ENCODE results near the gene B4GALT4. TPM values are rescaled to one million over a fixed set of nuclear protein-coding genes. Genes with fewer than 3 reads are reported as not detected.
"Not testable (repeated sequence)": the region's sequence is repeated elsewhere in the genome, so short reads cannot be mapped to it uniquely, and the experiment has no call there.

The B4GALT4 gene
- polyA plus RNA-seq, 2 of the 4 experiments (the other 2 are of a cell fraction), result 101 to 193 TPM

- Histone ChIP-seq H3K9me3 (no peaks in the 10 kb centered on the region), H3K4me2 (peak within 1 kb of the TSS; percentile 2; the same call in 1 of the 3 replicates), H3K4me3 (no peak within 1 kb of the TSS), H3K27ac (peak within 1 kb of the TSS; percentile 43 to 70; a peak in 4 of 6 replicates), H3K4me1 (peaks cover 54% of the 10 kb centered on the region)
- TF ChIP-seq RFX5 (IDR thresholded peaks at IDR 0.05), result no peak
- no peak for TF ChIP-seq ELK1 (IDR thresholded peaks at IDR 0.05; ENCODE audit: low read depth, low read length)
- TF ChIP-seq FOSL2 (IDR thresholded peaks at IDR 0.05), result no peak
- no peak for TF ChIP-seq FOSL2 (CRISPR knock-in tag; IDR thresholded peaks at IDR 0.05)
- TF ChIP-seq TP53 (CRISPR knock-in tag; IDR thresholded peaks at IDR 0.05), result no peak
- 84% methylated on average over 13 of the region's 13 CpGs for WGBS (ENCODE audit: missing lambda C conversion rate)
- peak in 1 of 2 experiments; percentile 51; a peak in 3 of 6 replicates for ATAC-seq
- ChIA-PET POLR2A (interaction anchor here (1.0 kb wide), 1 partner anchor 68 kb away, joined by 3 read pairs; the partner anchor contains the start of gene B4GALT4), CTCF (no interaction called here)
- FAIRE-seq, result no peak
- peak in 1 of 2 experiments; percentile 40 for DNase-seq (ENCODE audit: low read depth in 1 of 2, low spot score in 1 of 2)
Observed at GRCh38 chr3:119173325-119173724, 67.4 kb downstream of the B4GALT4 start, which contains the start of gene UPK1B. Gene UPK1B (plus strand): TSS chr3:119173598. CDS start chr3:119186742, 13,144 bp downstream.

- DNase-seq (ENCODE audit: low read depth in 1 of 2, low spot score in 1 of 2) (no peak), ATAC-seq (no peak), FAIRE-seq (no peak)
- TF ChIP-seq ESRRA (IDR thresholded peaks at IDR 0.05; ENCODE audit: borderline replicate concordance, low read length) (no peak), EHMT2 (IDR thresholded peaks at IDR 0.05; ENCODE audit: low read depth) (no peak), CTCF (IDR thresholded peaks at IDR 0.05) (no peak), RAD21 (conservative IDR thresholded peaks at IDR 0.05 in 1 of 2, IDR thresholded peaks at IDR 0.05 in 1 of 2) (no peak), ZC3H11A (IDR thresholded peaks at IDR 0.05) (no peak), GATA3 (IDR thresholded peaks at IDR 0.05; ENCODE audit: borderline replicate concordance) (no peak), EP300 (IDR thresholded peaks at IDR 0.05) (no peak), JUN (IDR thresholded peaks at IDR 0.05) (no peak), CEBPB (IDR thresholded peaks at IDR 0.05) (no peak), HMGXB4 (CRISPR knock-in tag; IDR thresholded peaks at IDR 0.05; ENCODE audit: borderline replicate concordance) (no peak), HOXB5 (CRISPR knock-in tag; IDR thresholded peaks at IDR 0.05) (no peak), JUNB (IDR thresholded peaks at IDR 0.05) (no peak), KDM5A (IDR thresholded peaks at IDR 0.05) (no peak), POLR2A (IDR thresholded peaks at IDR 0.05; ENCODE audit: low read length) (no peak), EHF (CRISPR knock-in tag; IDR thresholded peaks at IDR 0.05) (no peak), NR3C1 (IDR thresholded peaks at IDR 0.05) (no peak)
- H3K9me3 ChIP-seq, result no peaks in the 10 kb centered on the region
- H3K4me3 ChIP-seq, result no peak overlapping the region
- H3K27ac ChIP-seq, result peak overlapping the region in 1 of 2 experiments; percentile 68; a peak in 3 of 6 replicates
- CTCF ChIA-PET, result no interaction called here
- peaks cover 33% of the 10 kb centered on the region for H3K4me1 ChIP-seq
- WGBS (ENCODE audit: missing lambda C conversion rate), result 88% methylated on average over 3 of the region's 3 CpGs
- no peak overlapping the region for H3K4me2 ChIP-seq
- POLR2A ChIA-PET, result no interaction called here
Observed at GRCh38 chr3:119170821-119171220, 69.9 kb downstream of the B4GALT4 start.

GRCh38 chr3:119164745-119165144 lies 75.9 kb downstream of the B4GALT4 start:
- H3K4me1 ChIP-seq; ATAC-seq; DNase-seq (ENCODE audit: low read depth in 1 of 2, low spot score in 1 of 2); H3K27ac ChIP-seq; H3K4me3 ChIP-seq; H3K4me2 ChIP-seq; POLR2A ChIA-PET; FAIRE-seq; CTCF ChIA-PET: not testable (repeated sequence)
- H3K9me3 ChIP-seq, result peaks cover 10% of the 10 kb centered on the region; the same call in 1 of the 3 replicates
- 82% methylated on average over 9 of the region's 9 CpGs for WGBS (ENCODE audit: missing lambda C conversion rate)

Other genes starting within 250 kb of the B4GALT4 start
- gene IGSF11, start 206.0 kb downstream of the B4GALT4 start, polyA plus RNA-seq (2011; rRNA removed), result 21.7 and 22.2 TPM in 2 replicates
- 5.0 to 5.2 TPM (median 5.1 TPM) in 3 replicates for gene IGSF11, start 206.0 kb downstream of the B4GALT4 start, polyA plus RNA-seq (2017; fragmentation: RNase III; extraction: RNeasy Plus Mini Kit Qiagen cat#74134 plus additional on column Dnase treatment)
- 0.08 TPM in 1 of 2 replicates, not detected in the other for gene TEX55, start 94.7 kb downstream of the B4GALT4 start, polyA plus RNA-seq (2011; rRNA removed)
- not detected in 3 replicates for gene TEX55, start 94.7 kb downstream of the B4GALT4 start, polyA plus RNA-seq (2017; fragmentation: RNase III; extraction: RNeasy Plus Mini Kit Qiagen cat#74134 plus additional on column Dnase treatment)
- 36.7 and 53.5 TPM in 2 replicates for gene UPK1B, start 67.3 kb downstream of the B4GALT4 start, polyA plus RNA-seq (2011; rRNA removed)
- gene UPK1B, start 67.3 kb downstream of the B4GALT4 start, polyA plus RNA-seq (2017; fragmentation: RNase III; extraction: RNeasy Plus Mini Kit Qiagen cat#74134 plus additional on column Dnase treatment), result 7.0 to 7.1 TPM (median 7.1 TPM) in 3 replicates
- 1.3 and 1.4 TPM in 2 replicates for gene ARHGAP31, start 53.5 kb upstream of the B4GALT4 start, polyA plus RNA-seq (2011; rRNA removed)
- 0.68 to 0.94 TPM (median 0.93 TPM) in 3 replicates for gene ARHGAP31, start 53.5 kb upstream of the B4GALT4 start, polyA plus RNA-seq (2017; fragmentation: RNase III; extraction: RNeasy Plus Mini Kit Qiagen cat#74134 plus additional on column Dnase treatment)
- 21.9 and 38.9 TPM in 2 replicates for gene TMEM39A, start 222.7 kb upstream of the B4GALT4 start, polyA plus RNA-seq (2011; rRNA removed)
- 13.9 to 16.9 TPM (median 15.7 TPM) in 3 replicates for gene TMEM39A, start 222.7 kb upstream of the B4GALT4 start, polyA plus RNA-seq (2017; fragmentation: RNase III; extraction: RNeasy Plus Mini Kit Qiagen cat#74134 plus additional on column Dnase treatment)
- 19.2 and 19.4 TPM in 2 replicates for gene POGLUT1, start 228.1 kb upstream of the B4GALT4 start, polyA plus RNA-seq (2011; rRNA removed)
- 10.2 to 11.4 TPM (median 11.4 TPM) in 3 replicates for gene POGLUT1, start 228.1 kb upstream of the B4GALT4 start, polyA plus RNA-seq (2017; fragmentation: RNase III; extraction: RNeasy Plus Mini Kit Qiagen cat#74134 plus additional on column Dnase treatment)

Data from A549 (cell line).